CD4-positive, alpha-beta T cell treated with Interleukin-4 for 1 hour (primary cell): ENCODE data around the gene XNDC1N.
"Not testable (repeated sequence)": the region's sequence is repeated elsewhere in the genome, so short reads cannot be mapped to it uniquely, and the experiment has no call there.

Source experiments
- DNase-seq, 2 donors: peaks; one replicate each; pipeline ENCODE4 v3.0.0-alpha.2; 2020 to 2022

The XNDC1N gene

DNA sequence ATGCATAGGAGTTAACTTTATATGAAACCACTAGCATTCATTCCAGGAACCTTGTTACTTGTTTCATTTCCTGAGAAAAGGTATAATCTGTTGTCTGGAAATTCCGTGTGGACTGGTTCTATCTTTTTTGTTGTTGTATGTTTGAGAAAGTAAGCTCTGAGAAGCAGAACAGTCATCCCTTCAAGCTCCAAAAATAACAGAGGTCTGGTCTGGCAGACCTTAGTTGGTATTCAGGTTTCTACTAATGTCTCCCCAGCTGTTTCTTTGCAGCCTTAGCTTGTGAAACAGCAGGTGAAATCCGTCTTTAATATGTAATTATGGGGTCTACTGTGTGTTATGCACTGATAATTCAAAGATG lies 2.8 kb upstream of the XNDC1N start:
- no peak for DNase-seq

DNA sequence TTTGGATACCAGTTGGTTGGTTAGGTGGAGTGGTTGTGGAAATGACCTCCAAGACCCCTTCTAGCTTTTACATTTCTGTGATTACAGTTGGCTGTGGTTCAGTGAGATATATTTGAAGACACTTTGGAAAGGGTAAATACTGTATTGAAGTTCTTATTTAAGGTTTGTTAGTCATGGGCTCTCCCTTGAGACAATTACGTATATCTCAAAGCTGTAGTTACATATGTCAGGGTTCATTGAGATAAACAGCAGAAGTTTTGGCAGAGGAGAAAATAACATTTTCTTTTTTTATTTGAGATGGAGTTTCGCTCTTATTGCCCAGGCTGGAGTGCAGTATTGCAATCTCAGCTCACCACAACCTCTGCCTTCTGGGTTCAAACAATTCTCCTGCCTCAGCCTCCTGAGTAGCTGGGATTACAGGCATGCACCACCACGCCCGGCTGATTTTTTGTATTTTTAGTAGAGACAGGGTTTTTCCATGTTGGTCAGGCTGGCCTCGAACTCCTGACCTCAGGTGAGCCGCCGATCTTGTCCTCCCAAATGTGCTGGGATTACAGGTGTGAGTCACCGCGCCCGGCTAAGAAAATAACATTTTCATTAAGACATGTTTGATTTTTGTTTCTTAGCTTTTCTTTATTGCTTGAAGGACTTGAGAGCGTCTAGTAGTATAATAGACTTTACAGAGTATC lies 2.3 kb upstream of the XNDC1N start:
- DNase-seq = no peak

DNA sequence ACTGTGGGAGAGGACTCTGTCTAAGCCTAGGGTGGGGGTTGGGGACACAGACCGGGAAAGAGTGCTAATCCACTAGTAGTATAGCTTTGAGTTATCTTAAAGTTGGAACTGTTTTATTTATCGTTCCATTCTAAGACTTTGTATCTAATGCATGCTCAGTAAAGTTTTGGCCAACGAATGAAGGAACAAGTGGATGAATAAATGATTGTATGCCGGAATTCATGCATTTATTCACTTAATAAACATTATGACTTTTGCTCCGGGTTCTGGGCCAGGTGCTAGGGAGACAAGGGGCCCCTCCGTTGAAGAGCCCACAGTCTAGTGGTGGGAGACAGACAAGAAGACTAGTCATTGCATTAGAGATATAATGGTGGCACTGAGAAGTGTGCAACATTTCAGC lies 1.1 kb upstream of the XNDC1N start:
- DNase-seq = no peak

DNA sequence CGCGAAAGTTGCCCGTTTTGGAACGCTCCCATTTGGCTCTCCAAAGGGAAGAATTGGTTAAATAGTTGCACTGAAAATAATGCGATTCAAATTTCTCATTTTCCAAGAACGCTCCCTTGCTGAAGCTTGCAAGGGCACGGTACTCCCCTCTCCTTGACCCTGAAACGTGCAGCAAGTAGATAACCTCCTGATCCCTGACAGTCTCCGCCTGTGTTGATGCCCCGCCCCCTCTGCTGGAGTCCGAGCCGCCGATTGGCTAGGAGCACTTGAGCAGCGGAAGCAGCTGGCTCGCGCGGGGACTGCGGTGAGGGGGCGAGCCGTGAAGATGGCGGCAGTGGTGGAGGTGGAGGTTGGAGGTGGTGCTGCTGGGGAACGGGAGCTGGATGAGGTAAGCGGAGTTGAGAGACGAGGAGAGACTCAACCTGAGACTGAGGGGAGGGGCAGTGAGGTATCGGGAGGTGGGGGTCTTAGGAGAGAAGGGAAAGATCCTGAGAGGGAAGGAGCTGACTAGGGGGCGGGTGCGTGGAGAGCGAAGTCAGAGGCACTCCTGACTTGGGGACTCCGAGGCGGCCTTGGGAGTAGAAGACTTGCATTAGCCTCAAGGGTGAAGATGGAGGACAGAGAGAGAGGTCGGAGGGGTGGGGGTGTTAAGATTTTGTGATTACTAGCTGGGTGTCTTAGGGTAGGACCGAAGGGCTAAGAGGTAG lies 496 bp upstream of the XNDC1N start, which contains the start of gene RNF121:
Gene RNF121, plus strand, starts transcription at position 310 of the 707 bp plus-strand sequence. Its CDS starts 16 bp downstream, at position 326.
- peak; percentile 96 to 97 for DNase-seq

DNA sequence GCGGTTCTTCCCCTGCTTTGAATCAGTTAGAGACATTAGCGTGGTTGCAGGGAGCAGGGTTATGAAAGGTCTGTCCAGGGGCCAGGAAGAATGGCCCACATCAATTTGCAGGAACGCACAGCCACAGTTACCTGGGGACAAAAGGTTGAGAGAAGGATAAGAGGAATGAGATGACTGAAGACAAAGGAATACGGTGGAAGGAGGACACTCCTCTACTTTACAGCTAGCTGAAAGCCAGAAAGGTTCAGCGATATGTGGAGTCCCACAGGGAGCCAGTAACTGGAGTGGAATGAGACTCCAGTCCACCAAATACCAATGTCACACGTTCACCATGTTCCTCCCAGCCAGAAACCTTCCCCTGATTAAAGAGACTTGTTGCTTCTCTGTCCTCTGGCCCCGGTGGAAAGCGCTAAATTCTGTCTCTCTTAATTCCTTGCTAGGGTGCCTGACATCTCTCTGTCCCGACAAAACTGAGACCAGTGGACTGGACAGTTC lies 10.7 kb downstream of the XNDC1N start:
- DNase-seq = no peak

DNA sequence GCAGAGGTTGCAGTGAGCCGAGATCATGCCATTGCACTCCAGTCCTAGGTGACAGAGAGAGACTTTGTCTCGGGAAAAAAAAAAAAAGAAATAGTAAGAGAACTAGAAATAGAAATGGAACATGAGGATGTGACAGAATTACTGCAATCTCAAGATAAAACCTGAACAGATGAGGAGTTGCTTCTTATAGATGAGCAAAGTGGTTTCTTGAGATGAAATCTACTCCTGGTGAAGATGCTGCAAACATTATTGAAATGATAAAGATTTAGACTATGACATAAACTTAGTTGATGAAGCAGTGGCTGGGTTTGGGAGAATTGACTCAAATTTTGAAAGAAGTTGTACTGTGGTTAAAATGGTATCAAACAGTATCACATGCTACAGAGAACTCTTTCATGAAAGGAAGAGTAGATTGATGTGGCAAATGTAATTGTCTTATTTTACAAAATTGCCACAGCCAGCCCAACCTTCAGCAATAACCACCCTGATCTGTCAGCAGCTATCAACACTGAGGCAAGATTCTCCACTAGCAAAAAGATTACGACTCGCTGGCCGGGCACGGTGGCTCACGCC lies 13.7 kb downstream of the XNDC1N start:
- DNase-seq = no peak

DNA sequence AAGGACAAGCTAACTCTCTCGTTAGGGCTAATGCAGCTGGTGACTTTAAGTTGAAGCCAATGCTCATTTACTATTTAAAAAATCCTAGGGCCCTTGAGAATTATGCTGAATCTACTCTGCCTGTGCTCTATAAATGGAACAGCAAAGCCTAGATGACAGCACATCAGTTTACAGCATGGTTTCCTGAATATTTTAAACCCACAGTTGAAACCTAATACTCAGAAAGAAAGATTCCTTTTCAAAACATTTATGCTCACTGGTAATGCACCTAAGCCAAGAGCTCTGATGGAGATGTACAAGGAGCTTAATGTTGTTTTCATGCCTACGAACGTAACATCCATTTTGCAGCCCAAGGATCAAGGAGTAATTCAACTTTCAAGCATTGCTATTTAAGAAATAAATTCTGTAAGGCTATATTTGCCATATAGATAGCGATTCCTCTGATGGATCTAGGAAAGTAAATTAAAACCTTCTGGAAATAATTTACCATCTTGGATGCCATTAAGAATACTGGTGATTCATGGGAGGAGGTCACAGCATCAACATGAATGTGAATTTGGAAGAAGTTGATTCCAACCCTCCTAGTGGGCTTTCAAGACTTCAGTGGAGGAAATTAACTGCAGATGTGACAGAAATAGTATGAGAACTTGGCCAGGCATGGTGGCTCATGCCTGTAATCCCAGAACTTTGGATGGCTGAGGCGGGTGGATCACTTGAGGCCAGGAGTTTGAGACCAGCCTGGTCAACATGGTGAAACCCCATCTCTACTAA lies 14.5 kb downstream of the XNDC1N start:
- DNase-seq = no peak

DNA sequence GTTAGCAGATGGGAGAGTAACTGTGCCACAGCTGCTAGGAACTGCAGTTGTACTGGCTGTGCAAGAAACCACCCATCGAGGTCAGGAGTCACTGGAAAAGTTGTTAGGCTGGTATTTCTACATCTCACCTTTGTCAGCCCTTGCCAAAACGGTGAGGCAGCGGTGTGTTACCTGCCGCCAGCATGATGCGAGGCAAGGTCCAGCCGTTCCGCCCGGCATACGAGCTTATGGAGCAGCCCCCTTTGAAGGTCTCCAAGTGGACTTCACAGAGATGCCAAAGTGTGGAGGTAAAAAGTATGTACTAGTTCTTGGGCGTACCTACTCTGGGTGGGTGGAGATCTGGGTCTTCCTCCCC lies 16.4 kb downstream of the XNDC1N start:
- DNase-seq = not testable (repeated sequence)

DNA sequence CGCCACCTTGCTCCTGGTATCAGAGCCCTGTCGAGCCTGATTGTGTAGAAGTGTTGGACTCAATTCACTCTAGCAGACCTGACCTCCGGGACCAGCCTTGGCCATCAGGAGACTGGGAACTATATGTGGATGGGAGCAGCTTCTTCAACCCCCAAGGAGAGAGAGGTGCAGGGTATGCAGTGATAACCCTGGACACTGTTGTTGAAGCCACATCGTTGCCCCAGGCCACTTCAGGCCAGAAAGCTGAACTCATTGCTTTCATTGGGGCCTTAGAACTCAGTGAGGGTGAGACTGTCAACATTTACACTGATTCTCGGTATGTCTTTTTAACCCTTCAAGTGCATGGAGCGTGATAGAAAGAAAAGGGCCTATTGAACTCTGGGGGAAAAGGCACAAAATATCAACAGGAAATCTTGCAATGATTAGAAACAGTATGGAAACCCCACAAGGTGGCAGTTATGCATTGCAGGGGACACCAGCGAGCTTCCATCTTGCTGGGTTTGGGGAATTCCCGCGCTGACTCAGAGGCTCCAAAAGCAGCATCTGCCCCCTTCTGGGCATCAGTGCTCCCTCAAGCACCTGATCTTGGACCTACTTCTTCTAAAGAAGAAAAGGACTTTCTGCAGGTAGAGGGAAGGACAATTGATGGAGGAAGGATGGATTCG lies 16.9 kb downstream of the XNDC1N start:
- DNase-seq = not testable (repeated sequence)

DNA sequence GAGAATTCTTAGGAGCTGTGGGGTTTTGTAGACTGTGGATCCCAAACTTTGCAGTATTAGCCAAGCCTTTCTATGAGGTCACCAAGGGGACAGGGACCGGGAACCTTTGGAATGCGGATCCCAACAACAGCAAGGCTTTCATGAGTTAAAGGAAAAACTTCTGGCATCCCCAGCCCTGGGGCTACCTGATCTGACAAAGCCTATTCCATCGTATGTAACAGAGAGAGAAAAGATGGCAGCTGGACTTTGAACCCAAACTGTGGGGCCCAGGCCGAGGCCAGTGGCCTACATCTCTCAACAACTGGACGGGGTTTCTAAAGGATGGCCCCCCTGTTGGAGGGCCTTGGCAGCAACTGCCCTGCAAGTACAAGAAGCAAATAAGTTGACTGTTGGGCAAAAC lies 17.6 kb downstream of the XNDC1N start:
- not testable (repeated sequence) for DNase-seq

DNA sequence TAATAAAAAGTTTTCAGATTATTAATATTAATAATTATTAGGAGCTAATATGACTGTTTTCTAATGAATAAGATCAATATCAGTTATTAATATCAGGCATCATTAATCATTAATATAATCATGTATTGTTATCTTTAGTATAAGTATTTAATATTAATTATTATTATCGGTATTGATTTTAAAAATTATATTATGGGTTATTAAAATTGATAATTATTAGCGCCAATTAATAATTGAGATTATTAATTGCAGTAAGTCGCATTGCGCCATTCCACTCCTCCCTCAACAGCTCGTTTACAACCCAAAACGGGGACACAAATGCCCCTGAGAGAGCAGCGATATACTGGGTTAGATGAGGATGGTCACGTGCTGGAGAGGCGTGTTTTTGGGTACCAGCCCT lies 20.2 kb downstream of the XNDC1N start:
- no peak for DNase-seq

DNA sequence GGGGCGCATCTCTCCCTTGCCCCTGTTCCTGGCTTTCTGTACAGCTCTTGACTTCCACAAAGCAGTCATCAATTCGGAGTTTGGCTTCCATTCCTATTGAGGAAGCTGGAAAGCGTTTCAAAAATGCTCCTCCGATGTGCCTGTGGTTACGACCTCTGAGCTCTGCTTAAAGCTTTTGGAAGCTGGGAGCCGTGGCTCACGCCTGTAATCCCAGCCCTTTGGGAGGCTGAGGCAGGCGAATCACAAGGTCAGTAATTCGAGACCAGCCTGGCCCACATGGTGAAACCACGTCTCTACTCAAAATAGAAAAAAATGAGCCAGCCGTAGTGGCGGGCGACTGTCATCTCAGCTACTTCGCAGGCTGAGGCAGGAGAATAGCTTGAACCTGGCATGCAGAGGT lies 27.3 kb downstream of the XNDC1N start:
- not testable (repeated sequence) for DNase-seq

DNA sequence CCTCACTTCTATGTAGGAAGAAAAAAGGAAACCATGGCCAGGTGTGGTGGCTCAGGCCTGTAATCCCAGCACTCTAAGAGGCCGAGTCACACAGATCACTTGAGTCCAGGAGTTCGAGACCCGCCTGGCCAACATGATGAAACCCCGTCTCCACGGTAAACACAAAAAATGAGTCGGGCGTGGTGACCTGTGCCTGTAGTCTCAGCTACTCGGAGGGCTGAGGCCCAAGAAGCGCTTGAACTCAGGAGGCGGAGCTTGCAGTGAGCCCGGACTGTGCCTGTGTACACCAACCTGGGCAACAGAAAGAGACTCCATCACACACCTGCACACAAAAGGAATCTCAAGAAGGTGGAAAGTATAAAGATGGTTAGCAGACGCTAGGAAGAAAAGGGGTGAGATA lies 32.4 kb downstream of the XNDC1N start:
- no peak for DNase-seq

DNA sequence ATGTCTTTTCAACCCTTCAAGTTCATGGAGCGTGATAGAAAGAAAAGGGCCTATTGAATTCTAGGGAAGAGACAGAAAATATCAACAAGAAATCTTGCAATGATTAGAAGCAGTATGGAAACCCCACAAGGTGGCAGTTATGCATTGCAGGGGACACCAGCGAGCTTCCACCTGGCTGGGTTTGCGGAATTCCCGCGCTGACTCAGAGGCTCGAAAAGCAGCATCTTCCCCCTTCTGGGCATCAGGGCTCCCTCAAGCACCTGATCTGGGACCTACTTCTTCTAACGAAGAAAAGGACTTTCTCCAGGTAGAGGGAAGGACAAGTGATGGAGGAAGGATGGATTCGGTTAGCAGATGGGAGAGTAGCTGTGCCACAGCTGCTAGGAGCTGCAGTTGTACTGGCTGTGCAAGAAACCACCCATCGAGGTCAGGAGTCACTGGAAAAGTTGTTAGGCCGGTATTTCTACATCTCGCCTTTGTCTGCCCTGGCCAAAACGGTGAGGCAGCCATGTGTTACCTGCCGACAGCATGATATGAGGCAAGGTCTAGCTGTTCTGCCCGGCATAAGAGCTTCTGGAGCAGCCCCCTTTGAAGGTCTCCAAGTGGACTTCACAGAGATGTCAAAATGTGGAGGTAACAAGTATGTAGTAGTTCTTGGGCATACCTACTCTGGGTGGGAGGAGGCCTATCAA lies 39.1 kb downstream of the XNDC1N start:
- not testable (repeated sequence) for DNase-seq

DNA sequence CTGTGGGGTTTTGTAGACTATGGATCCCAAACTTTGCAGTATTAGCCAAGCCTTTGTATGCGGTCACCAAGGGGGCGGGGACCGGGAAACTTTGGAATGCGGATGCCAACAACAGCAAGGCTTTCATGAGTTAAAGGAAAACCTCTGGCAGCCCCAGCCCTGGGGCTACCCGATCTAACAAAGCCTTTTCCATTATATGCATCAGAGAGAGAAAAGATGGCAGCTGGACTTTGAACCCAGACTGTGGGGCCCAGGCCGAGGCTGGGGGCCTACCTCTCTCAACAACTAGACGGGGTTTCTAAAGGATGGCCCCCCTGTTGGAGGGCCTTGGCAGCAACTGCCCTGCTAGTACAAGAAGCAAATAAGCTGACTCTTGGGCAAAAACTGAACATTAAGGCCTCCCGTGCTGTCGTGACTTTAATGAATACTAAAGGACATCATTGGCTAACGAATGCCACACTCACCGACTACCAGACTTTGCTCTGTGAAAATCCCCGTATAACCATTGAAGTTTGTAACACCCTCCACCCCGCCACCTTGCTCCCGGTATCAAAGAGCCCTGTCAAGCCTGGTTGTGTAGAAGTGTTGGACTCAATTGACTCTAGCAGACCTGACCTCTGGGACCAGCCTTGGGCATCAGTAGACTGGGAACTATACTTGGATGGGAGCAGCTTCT lies 39.9 kb downstream of the XNDC1N start:
- not testable (repeated sequence) for DNase-seq

DNA sequence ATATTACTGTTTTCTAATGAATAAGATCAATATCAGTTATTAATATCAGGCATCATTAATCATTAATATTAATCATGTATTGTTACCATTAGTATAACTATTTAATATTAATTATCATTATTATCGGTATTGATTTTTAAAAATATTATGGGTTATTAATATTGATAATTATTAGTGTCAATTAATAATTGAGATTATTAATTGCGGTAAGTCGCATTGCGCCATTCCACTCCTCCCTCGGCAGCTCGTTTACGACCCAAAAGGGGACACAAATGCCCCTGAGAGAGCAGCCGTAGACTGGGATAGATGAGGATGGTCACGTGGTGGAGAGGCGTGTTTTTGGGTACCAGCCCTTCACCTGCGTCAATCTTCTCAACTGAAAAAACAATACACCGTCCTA lies 42.6 kb downstream of the XNDC1N start:
- DNase-seq = not testable (repeated sequence)
